RWPE2 (cell line): ENCODE data around the gene SCNM1.

Experiments
- ATAC-seq: fragments of 200-7000 bp; cut with Tn5 transposase; 3 replicates; pipeline ENCODE4 v1.9.1; 2021; ENCODE audit warnings: low read depth
- DNase-seq: peaks from one replicate; pipeline ENCODE4 v3.0.0-alpha.2; 2020; ENCODE audit warnings: low spot score
- H3K27ac ChIP-seq: fragments of 450-650 bp; 2 replicates; pipeline ENCODE4 v1.5.1; 2017; ENCODE audit warnings: mild to moderate bottlenecking; ENCODE audit not compliant: poor library complexity, severe bottlenecking
- H3K27me3 ChIP-seq: fragments of 250-450 bp; sonication (Bioruptor Pico); 2 replicates; pipeline ENCODE4 v1.5.1; 2021; ENCODE audit warnings: mild to moderate bottlenecking, moderate library complexity; ENCODE audit not compliant: insufficient read depth, poor library complexity, severe bottlenecking
- H3K36me3 ChIP-seq: fragments of 250-450 bp; sonication (Bioruptor Pico); 2 replicates; pipeline ENCODE4 v1.5.1; 2020; ENCODE audit warnings: low read depth, mild to moderate bottlenecking, moderate library complexity
- H3K4me1 ChIP-seq: fragments of 250-450 bp; sonication (Bioruptor Pico); 2 replicates; pipeline ENCODE4 v1.5.1; 2021; ENCODE audit warnings: mild to moderate bottlenecking, moderate library complexity; ENCODE audit not compliant: insufficient read depth, poor library complexity, severe bottlenecking
- H3K4me3 ChIP-seq: fragments of 250-450 bp; sonication (Bioruptor Pico); 2 replicates; pipeline ENCODE4 v1.5.1; 2021; ENCODE audit warnings: mild to moderate bottlenecking, moderate library complexity; ENCODE audit not compliant: severe bottlenecking
- H3K9me3 ChIP-seq: fragments of 250-450 bp; sonication (Bioruptor Pico); 2 replicates; pipeline ENCODE4 v1.5.1; 2021; ENCODE audit warnings: mild to moderate bottlenecking, moderate library complexity; ENCODE audit not compliant: severe bottlenecking
- CTCF ChIP-seq: fragments of 450-650 bp; IDR thresholded peaks from one replicate; pipeline ENCODE4 v1.5.1; 2017; ENCODE audit warnings: mild to moderate bottlenecking, moderate library complexity; ENCODE audit not compliant: poor library complexity, severe bottlenecking

Gene SCNM1

GRCh38 chr1:151165738-151166504 is at the start of gene SCNM1, which contains the start of gene LYSMD1:
SCNM1 (plus strand) TSS chr1:151166144; CDS start chr1:151166153, 9 bp downstream.
LYSMD1 (minus strand) TSS chr1:151165902; CDS start chr1:151165258, 644 bp downstream.
- Histone ChIP-seq H3K4me1 (peaks cover 6% of the 10 kb centered on the region), H3K4me3 (peak within 1 kb of the TSS; percentile 61), H3K9me3 (no peaks in the 10 kb centered on the region), H3K36me3 (peaks cover 24% of the 10 kb centered on the region), H3K27ac (peak within 1 kb of the TSS; percentile 53), H3K27me3 (no peaks in the 10 kb centered on the region)
- DNase-seq (peak; percentile 95), ATAC-seq (peak; percentile 90)
- no peak for TF ChIP-seq CTCF

GRCh38 chr1:151124763-151125403 is 41.1 kb upstream of the SCNM1 start:
- no peaks in the 10 kb centered on the region for H3K36me3 ChIP-seq
- H3K27ac ChIP-seq, result no peak overlapping the region
- no peaks in the 10 kb centered on the region for H3K27me3 ChIP-seq
- no peaks in the 10 kb centered on the region for H3K4me1 ChIP-seq
- H3K4me3 ChIP-seq, result no peak overlapping the region
- DNase-seq (no peak), ATAC-seq (no peak)
- TF ChIP-seq CTCF, result no peak
- no peaks in the 10 kb centered on the region for H3K9me3 ChIP-seq

GRCh38 chr1:151128800-151129199 is 37.1 kb upstream of the SCNM1 start:
- Histone ChIP-seq H3K4me1 (no peaks in the 10 kb centered on the region), H3K9me3 (no peaks in the 10 kb centered on the region), H3K27ac (no peak overlapping the region), H3K36me3 (no peaks in the 10 kb centered on the region), H3K27me3 (no peaks in the 10 kb centered on the region), H3K4me3 (no peak overlapping the region)
- DNase-seq (no peak), ATAC-seq (no peak)
- TF ChIP-seq CTCF, result no peak

GRCh38 chr1:151130987-151131586 is 34.9 kb upstream of the SCNM1 start:
- Histone ChIP-seq H3K36me3 (no peaks in the 10 kb centered on the region), H3K27ac (no peak overlapping the region), H3K4me1 (no peaks in the 10 kb centered on the region), H3K27me3 (no peaks in the 10 kb centered on the region), H3K9me3 (no peaks in the 10 kb centered on the region), H3K4me3 (peak overlapping the region; percentile 11)
- DNase-seq (peak; percentile 82), ATAC-seq (peak; percentile 96)
- no peak for TF ChIP-seq CTCF
